Muscle of arm (tissue), 14 donors: ENCODE results near the gene OCEL1. TPM values are rescaled to one million over a fixed set of nuclear protein-coding genes. Genes with fewer than 3 reads are reported as not detected.
A peak's percentile ranks its signal among the peaks of the same experiment; 100 is the strongest.
"Not testable (repeated sequence)": the region's sequence is repeated elsewhere in the genome, so short reads cannot be mapped to it uniquely, and the experiment has no call there.

Experiments
- DNase-seq: peaks from one replicate; pipeline ENCODE4 v3.0.0-alpha.2; 2013
- long read RNA-seq, 11 donors: transcript quantifications; one replicate each; lab custom pipeline, GENCODE V29; 2026
- polyA plus RNA-seq, 12 donors: library from polyadenylated mRNA; unstranded; fragments of 120-200 nt; gene quantifications; one replicate each; pipeline ENCODE4 v1.2.1, GENCODE V29; 2013; ENCODE audit not compliant: insufficient read length in 12 of 12

Gene OCEL1
- 10 to 100 TPM in 4 of 12 donors, 1 to 10 TPM in 7, not detected in 1; 6.5 to 22.5 (median 9.2) TPM for polyA plus RNA-seq
- long read RNA-seq, donor 1, transcript OCEL1-201 (6 exons, 1,133 nt) = major isoform, 9 of 20 reads
- long read RNA-seq, donor 1, partial matches to known transcripts = 0 of 20 reads
- long read RNA-seq, donor 1, other reads (novel, unspliced or antisense) = 5 of 20 reads
- long read RNA-seq, donor 2 = 0 reads
- long read RNA-seq, donor 3, partial matches to known transcripts = 0 of 1 reads
- long read RNA-seq, donor 3, other reads (novel, unspliced or antisense) = 0 of 1 reads
- long read RNA-seq, donor 4, partial matches to known transcripts = 0 of 1 reads
- long read RNA-seq, donor 4, other reads (novel, unspliced or antisense) = 0 of 1 reads
- long read RNA-seq, donor 5, partial matches to known transcripts = 145 of 150 reads
- long read RNA-seq, donor 5, other reads (novel, unspliced or antisense) = 5 of 150 reads
- long read RNA-seq, donor 6 = 0 reads
- long read RNA-seq, donor 7, partial matches to known transcripts = 0 of 1 reads
- long read RNA-seq, donor 7, other reads (novel, unspliced or antisense) = 0 of 1 reads
- long read RNA-seq, donor 8, partial matches to known transcripts = 0 of 3 reads
- long read RNA-seq, donor 8, other reads (novel, unspliced or antisense) = 0 of 3 reads
- long read RNA-seq, donor 9 = 0 reads
- long read RNA-seq, donor 10, partial matches to known transcripts = 0 of 2 reads
- long read RNA-seq, donor 10, other reads (novel, unspliced or antisense) = 0 of 2 reads
- long read RNA-seq, donor 11, partial matches to known transcripts = 0 of 1 reads
- long read RNA-seq, donor 11, other reads (novel, unspliced or antisense) = 0 of 1 reads

DNA sequence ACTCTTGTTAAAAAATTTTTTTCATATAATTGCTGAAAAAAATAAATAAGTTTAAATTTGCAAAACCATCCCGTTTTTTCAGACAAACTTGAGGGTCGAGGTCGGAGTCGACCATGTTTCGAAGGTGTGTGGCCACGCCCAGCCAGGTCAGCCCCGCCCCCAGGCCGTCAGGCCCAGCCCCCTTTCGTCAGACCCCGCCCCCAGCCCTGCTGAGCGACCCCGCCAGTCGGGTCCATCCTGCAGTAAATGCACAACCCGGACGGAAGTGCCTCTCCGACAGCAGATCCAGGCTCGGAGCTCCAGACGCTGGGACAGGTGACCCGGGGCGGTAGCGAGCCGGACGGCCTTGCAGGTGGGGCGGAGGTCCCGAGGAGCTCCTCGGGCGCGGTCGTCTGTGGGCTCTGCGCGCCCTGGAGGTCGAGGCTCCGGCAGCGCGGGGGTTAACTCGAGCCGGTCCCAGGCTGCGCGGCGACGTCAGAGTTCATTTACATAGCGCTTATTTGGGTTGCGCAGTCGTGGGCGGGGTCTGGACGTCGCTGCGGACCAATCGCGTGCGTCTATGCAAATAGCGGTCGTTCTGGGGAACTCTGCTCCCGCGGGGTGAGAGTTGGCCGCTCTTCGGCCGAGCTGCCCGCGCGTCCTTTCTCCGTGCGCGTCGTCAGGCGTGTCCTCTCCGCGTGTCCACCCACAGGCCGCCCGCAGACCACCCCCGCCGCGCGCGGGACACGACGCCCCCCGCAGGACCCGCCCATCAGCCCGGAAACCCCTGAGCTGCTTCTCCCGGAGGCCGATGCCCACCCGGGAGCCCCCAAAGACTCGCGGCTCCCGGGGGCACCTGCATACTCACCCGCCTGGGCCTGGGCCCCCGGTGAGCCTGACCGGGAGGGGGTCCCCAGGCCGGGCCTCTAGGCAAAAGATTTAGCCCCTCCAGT lies at the start of gene OCEL1:
TSS of gene OCEL1 (plus strand) at position 225 of the 932 bp plus-strand sequence. CDS start at position 247, 22 bp downstream.
- DNase-seq = peak; percentile 99

DNA sequence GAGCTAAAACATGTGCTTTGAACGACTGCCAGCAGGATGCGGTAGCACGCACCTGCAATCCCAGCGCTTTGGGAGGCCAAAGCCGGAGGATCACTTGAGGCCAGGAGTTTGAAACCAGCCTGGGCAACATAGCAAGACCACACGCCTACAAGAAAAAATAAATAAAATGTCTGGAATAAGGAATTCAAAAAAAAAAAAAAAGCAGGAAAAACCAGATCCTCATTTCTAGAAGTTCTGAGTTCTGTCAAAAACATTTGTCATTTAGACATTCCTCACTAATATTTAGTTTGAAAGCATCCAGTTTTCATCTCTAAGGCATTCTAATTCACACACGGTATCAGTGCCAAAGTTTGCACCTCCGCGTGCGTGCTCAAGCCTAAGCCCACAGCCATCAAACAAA lies 47.7 kb upstream of the OCEL1 start:
- DNase-seq = no peak

- DNase-seq = no peak
Observed at GRCh38 chr19:17180997-17181702, 44.9 kb upstream of the OCEL1 start.

GRCh38 chr19:17183271-17183761 lies 42.7 kb upstream of the OCEL1 start:
- DNase-seq = no peak

GRCh38 chr19:17183858-17184321 lies 42.1 kb upstream of the OCEL1 start:
- peak; percentile 50 for DNase-seq

- no peak for DNase-seq
Observed at GRCh38 chr19:17184371-17184841, 41.6 kb upstream of the OCEL1 start.

GRCh38 chr19:17185590-17185989 lies 40.4 kb upstream of the OCEL1 start:
- DNase-seq = no peak

DNA sequence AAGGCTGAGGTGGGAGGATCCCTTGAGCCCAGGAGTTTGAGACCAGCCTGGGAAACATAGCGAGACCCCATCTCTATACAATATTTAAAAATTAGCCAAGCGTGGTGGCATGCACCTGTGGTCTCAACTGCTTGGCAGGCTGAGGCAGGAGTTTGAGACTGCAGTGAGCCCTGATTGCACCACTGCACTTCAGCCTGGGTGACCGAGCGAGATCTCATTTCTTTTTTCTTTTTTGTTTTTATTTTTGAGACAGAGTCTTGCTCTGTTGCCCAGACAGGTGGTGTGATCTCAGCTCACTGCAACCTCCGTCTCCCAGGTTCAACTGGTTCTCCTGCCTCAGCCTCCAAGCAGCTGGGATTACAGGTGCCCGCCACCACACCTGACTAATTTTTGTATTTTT lies 34.3 kb upstream of the OCEL1 start:
- not testable (repeated sequence) for DNase-seq

DNA sequence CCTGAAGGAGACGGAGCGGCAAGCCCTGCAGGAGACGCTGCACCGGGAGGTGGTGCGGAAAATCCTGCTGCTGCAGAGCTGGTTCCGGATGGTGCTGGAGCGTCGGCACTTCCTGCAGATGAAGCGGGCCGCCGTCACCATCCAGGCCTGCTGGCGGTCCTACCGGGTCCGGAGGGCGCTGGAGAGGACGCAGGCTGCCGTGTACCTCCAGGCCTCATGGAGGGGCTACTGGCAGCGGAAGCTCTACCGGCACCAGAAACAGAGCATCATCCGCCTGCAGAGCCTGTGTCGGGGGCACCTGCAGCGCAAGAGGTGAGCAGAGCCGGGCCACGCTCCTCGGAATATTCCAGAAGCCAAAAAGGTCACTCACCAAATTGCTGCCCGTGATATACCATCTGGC lies 33.3 kb upstream of the OCEL1 start:
- no peak for DNase-seq

GRCh38 chr19:17194608-17195007 lies 31.4 kb upstream of the OCEL1 start:
- no peak for DNase-seq

GRCh38 chr19:17195106-17195505 lies 30.9 kb upstream of the OCEL1 start:
- no peak for DNase-seq

GRCh38 chr19:17196610-17197009 lies 29.4 kb upstream of the OCEL1 start:
- DNase-seq = no peak

DNA sequence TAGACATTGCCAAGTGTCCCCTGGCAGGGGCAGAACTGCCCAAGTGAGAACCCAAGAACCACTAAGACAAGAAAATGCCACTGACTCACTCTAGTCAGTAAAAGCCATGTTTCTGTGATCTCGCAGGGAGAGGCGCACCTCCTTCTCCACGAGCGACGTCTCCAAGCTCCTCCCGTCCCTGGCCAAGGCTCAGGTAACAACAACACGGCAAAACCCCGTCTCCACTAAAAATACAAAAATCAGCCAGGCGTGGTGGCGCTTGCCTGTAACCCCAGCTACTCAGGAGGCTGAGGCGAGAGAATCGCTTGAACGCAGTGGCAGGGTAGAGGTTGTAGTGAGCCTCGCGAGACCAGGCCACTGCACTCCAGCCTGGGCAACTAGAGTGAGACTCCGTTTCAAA lies 28.4 kb upstream of the OCEL1 start:
- DNase-seq = no peak

GRCh38 chr19:17200408-17201079 lies 25.5 kb upstream of the OCEL1 start:
- no peak for DNase-seq

- DNase-seq = no peak
Observed at GRCh38 chr19:17202249-17202648, 23.8 kb upstream of the OCEL1 start.

DNA sequence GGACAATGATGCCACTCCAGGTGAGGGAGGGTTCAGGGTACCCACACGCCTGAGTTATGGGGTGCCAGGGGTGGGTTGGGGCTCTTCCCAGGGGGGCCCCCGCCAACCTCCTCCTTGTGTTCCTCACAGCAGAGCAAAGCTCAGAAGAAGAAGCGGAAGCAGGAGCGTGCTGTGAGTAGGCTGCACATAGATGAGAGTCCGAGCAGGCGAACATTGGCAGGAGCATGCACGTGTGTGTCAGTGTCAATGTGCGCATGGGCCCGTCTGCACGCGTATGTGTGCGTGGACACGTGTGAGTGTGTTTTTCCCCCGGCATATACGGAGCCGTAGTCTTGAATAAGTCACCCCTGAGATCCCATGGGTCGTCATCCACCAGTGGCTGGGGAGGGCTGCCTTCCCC lies 23.3 kb upstream of the OCEL1 start:
- DNase-seq = no peak

DNA sequence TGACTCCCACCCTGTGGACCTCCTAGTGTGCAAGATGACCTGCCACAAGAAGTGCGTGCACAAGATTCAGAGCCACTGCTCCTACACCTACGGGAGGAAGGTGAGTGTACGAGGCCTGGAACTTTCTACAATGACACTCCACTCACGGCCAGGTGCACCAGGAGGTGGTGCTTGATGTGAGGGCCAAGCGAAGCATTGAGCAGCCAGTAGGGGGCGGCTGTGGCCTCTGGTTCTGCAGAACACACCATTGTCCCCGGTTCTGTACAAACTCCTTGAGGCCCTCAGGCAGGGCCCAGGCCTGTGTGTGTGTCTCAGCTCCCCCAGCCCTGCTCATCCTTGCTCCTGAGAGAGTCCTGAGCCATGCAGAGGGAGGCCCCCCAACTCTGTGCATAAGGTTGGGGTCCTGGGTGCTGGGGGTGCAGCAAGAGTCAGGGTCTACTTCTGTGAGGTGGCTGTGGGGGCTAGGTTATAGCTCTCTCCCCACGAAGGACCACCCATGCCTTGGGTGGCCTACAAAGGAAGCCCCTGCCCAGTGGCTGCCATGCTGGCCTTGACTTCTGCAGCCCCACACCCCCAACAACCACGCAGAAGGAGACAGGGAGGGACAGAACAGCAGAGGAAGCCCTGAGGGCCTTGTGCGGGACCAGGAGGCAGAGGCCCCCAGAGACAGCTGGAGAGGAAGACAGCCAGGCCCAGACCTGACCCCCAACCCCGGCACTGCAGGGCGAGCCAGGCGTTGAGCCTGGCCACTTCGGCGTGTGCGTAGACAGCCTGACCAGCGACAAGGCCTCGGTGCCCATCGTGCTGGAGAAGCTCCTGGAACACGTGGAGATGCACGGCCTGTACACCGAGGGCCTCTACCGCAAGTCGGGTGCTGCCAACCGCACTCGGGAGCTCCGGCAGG lies 20.5 kb upstream of the OCEL1 start:
- DNase-seq = peak; percentile 31

- no peak for DNase-seq
Observed at GRCh38 chr19:17206736-17207581, 19.1 kb upstream of the OCEL1 start.
